OCI-LY3 (cell line): ENCODE data around the gene TXNDC11.

ENCODE experiments used
- EZH2phosphoT487 ChIP-seq: fragments of 200-600 bp; shearing (Covaris generic); IDR thresholded peaks from 2 replicates; pipeline ENCODE4 v1.6.1; 2018; ENCODE audit warnings: antibody characterized with exemption, mixed run types, low read depth
- TF ChIP-seq, protein P1 (sequence below): fragments of 200-600, 300-600 bp; sonication (generic); IDR thresholded peaks from 2 replicates; pipeline ENCODE4 v1.5.1; 2014; ENCODE audit warnings: antibody characterized with exemption, low read length, low read depth

- TF ChIP-seq, protein P1, sequence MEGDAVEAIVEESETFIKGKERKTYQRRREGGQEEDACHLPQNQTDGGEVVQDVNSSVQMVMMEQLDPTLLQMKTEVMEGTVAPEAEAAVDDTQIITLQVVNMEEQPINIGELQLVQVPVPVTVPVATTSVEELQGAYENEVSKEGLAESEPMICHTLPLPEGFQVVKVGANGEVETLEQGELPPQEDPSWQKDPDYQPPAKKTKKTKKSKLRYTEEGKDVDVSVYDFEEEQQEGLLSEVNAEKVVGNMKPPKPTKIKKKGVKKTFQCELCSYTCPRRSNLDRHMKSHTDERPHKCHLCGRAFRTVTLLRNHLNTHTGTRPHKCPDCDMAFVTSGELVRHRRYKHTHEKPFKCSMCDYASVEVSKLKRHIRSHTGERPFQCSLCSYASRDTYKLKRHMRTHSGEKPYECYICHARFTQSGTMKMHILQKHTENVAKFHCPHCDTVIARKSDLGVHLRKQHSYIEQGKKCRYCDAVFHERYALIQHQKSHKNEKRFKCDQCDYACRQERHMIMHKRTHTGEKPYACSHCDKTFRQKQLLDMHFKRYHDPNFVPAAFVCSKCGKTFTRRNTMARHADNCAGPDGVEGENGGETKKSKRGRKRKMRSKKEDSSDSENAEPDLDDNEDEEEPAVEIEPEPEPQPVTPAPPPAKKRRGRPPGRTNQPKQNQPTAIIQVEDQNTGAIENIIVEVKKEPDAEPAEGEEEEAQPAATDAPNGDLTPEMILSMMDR: no peak
- TF ChIP-seq EZH2phosphoT487: no peak
Observed at GRCh38 chr16:11658896-11659708, 83.6 kb downstream of the TXNDC11 start.
